GM19324 (cell line): Measurements from ENCODE around the gene RALGPS1.
"Not testable (repeated sequence)": the region's sequence is repeated elsewhere in the genome, so short reads cannot be mapped to it uniquely, and the experiment has no call there.

Experiments used
- ATAC-seq: cut with Tn5 transposase; IDR thresholded peaks from one replicate; pipeline ENCODE4 v1.9.1; 2021; ENCODE audit warnings: mild to moderate bottlenecking, moderate library complexity; ENCODE audit not compliant: unreplicated experiment, low FRiP score

Gene RALGPS1

DNA sequence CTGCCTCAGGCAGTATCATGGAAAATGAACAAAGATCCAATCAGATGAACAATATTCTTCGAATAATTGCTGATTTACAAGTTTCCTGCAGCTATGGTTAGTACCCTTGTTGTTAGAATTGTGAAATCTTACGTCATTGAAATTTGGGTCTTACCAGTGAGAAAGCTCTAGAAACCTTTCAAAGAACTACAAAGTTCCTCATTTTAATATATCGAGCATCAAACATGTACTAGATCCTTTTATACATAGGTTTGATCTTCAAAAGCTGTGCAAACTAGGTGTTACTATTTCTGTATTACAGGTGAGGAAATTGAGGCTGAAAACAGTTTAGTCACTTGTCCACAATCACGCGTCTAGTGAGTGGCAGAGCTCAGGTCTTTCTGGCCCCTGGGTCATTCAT, 251.5 kb downstream of the RALGPS1 start:
- ATAC-seq = no peak

DNA sequence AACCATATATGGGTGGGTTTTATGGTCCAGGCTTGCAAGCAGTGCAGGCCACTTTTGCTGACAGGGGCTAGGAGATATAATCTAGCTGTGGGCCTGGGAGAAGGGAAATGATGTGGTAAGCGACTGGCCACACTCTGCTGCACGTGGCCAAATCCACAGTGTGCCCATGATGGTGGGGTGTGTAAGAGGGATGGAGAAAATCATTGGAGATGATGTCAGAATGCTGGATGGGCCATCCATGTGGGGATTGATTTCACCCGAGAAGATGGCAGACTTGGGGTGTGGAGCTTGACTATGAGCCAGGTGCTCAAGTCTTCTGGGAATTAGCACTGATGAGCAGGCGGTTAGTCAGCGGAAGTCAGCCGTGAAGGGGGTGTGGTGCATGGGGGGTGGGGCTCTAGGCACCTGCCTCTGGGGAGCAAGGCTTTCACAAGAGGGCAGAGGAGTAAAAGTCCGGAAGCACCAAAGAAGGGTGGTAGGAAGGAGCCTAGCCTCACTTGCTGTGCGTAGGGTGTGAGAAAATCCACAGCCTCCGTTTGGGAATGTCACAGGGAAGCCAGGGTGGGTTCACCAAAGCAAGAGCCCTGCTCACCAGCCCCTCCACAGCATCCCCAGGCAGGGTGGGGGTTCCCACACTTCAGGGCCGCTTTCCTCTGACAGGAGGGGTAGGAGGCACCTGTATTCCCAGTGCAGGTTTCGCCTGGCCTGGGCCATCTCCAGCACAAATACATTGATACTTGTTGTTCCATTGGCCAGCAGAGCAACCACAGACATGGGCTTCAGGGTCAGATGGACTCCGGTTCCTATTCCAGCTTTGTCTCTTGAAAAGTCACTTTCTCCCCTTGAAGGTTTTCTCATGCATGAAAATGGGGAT, 252.3 kb downstream of the RALGPS1 start:
- peak; percentile 68 for ATAC-seq

GRCh38 chr9:127167560-127168326, 253.2 kb downstream of the RALGPS1 start:
- no peak for ATAC-seq

- no peak for ATAC-seq
Observed at GRCh38 chr9:127168756-127169574, 254.4 kb downstream of the RALGPS1 start.

DNA sequence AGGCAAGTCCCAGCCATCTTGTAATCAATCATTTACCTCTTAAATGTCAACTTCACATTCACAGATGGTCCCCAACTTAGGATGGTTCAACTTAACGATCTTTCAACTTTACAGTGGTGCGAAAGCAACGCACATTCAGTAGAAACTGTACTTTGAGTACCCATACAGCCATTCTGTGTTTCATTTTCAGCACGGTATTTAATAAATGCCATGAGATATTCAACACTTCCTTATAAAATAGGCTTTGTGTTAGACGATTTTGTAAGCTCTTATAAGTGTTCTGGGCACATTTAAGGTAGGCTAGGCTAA, 254.9 kb downstream of the RALGPS1 start:
- ATAC-seq = no peak

DNA sequence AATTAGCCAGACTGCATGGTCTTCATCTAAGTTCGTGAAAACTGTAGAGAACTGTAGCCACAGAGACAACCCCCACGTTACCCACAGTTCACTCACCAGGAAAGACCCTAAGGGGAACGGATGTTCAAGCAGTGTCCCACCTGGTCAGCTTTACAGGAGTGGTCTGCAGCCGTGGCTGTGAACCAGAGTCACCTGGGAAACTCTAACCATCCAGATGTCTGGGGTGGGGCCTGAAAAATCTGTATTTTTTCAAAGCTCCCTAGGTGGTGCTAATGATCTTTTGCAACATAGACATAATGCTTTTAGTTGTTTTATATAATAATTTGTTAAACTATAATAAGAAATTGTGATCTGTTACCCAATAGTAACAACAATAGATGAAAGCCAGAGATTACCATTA, 255.5 kb downstream of the RALGPS1 start:
- no peak for ATAC-seq

- ATAC-seq = no peak
Observed at GRCh38 chr9:127170652-127171051, 256.1 kb downstream of the RALGPS1 start.

- ATAC-seq = not testable (repeated sequence)
Observed at GRCh38 chr9:127171348-127171747, 256.8 kb downstream of the RALGPS1 start.

- ATAC-seq = no peak
Observed at GRCh38 chr9:127172066-127172707, 257.6 kb downstream of the RALGPS1 start.

DNA sequence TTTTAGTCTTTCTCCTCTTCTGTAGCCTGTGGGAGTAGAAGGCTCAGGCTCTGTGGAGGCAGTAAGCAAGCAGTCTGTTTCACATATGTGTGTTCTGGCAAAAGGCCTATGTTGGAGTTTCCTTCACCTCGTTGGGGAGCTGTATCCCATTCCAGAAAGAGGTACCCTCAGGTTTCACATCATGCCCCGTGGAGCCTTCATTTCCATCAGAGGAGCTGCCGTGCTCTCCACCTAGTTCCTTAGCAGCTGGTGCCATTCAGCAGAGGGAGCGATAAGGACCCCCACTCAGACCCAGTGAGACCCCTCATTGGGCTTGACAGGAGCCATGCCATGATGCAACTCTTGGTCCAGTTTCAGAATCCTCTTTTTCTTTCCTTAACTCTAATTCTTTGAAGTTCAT, 258.5 kb downstream of the RALGPS1 start:
- ATAC-seq = no peak

GRCh38 chr9:127174386-127175318, 260.1 kb downstream of the RALGPS1 start:
- no peak for ATAC-seq

DNA sequence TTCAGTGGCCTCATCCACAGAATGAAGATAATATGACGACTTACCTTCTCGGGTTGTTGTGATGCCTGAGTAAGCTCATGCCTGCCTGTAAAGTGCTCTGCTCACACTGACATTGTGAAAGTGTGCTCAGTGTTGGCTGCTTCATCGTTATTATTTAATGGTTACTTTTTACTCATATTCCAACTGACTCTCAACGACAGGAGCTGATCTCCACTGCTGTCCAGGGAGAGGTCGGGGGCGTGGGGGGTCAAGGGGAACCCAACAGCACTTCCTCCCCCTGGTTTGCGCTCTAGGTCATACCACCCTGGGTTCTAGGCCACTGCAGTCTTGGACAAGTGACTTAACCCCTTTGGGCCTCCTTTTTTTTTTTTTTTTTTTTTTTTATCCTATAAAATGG, 260.7 kb downstream of the RALGPS1 start:
- ATAC-seq = no peak

- no peak for ATAC-seq
Observed at GRCh38 chr9:127175764-127176163, 261.2 kb downstream of the RALGPS1 start.

GRCh38 chr9:127176631-127177030, 262.0 kb downstream of the RALGPS1 start:
- ATAC-seq = no peak

- ATAC-seq = no peak
Observed at GRCh38 chr9:127177231-127177630, 262.6 kb downstream of the RALGPS1 start.

DNA sequence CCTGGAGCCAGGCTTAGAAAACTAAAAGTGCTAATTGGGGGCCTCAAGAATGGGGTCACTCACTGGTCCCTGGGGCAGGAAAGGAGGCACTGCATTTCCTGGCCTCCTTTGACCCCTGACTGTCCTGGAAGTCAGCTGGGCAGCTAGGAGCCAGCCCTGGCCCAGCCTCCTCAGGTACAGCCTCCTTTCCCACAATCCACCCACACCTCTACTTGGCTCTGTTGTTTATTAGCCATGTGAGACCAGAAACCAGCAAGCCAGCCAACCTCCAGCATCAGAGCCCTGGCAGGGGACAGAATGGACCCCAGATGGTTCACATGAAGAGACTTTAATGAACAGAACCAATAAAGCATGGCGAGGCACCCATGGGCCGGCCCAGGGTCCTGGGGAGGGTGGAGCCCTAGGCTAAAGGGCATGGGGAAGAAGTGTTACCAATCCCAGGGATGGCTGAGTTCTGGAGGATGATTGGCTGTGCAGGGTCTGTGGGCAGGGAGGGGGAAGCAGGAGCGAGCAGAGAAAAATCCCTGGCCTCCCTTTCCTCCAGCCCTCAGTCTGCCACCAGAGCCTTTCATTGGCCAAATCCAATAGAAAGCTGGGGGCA, 263.2 kb downstream of the RALGPS1 start:
- no peak for ATAC-seq

- no peak for ATAC-seq
Observed at GRCh38 chr9:127178686-127179632, 264.4 kb downstream of the RALGPS1 start.
